ENCODE data around the gene EIF2B2.

GRCh38 chr14:75040959-75041358 is 38.2 kb downstream of the EIF2B2 start:
- TF ChIP-seq, protein P1, sequence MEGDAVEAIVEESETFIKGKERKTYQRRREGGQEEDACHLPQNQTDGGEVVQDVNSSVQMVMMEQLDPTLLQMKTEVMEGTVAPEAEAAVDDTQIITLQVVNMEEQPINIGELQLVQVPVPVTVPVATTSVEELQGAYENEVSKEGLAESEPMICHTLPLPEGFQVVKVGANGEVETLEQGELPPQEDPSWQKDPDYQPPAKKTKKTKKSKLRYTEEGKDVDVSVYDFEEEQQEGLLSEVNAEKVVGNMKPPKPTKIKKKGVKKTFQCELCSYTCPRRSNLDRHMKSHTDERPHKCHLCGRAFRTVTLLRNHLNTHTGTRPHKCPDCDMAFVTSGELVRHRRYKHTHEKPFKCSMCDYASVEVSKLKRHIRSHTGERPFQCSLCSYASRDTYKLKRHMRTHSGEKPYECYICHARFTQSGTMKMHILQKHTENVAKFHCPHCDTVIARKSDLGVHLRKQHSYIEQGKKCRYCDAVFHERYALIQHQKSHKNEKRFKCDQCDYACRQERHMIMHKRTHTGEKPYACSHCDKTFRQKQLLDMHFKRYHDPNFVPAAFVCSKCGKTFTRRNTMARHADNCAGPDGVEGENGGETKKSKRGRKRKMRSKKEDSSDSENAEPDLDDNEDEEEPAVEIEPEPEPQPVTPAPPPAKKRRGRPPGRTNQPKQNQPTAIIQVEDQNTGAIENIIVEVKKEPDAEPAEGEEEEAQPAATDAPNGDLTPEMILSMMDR (IDR thresholded peaks at IDR 0.05): no peak
- TF ChIP-seq POLR2A (IDR thresholded peaks at IDR 0.05): no peak

Measured in body of pancreas (tissue), 4 donors.